LNCaP clone FGC (cell line): ENCODE measurements around the gene ZNF554.

Experiments
- DNase-seq: peaks from one replicate; pipeline ENCODE4 v3.0.0-alpha.2; 2011; ENCODE audit warnings: low read depth
- H3K4me3 ChIP-seq: 2 replicates; pipeline ENCODE4 v1.5.1; 2011; ENCODE audit warnings: mild to moderate bottlenecking, low read depth, low read length, control low read depth
- TF ChIP-seq, protein P1 (sequence below): IDR thresholded peaks from 2 replicates; pipeline ENCODE4 v1.5.1; 2012; ENCODE audit warnings: mild to moderate bottlenecking; ENCODE audit not compliant: control insufficient read depth, insufficient read depth; ENCODE audit errors: extremely low read depth

Gene ZNF554

DNA sequence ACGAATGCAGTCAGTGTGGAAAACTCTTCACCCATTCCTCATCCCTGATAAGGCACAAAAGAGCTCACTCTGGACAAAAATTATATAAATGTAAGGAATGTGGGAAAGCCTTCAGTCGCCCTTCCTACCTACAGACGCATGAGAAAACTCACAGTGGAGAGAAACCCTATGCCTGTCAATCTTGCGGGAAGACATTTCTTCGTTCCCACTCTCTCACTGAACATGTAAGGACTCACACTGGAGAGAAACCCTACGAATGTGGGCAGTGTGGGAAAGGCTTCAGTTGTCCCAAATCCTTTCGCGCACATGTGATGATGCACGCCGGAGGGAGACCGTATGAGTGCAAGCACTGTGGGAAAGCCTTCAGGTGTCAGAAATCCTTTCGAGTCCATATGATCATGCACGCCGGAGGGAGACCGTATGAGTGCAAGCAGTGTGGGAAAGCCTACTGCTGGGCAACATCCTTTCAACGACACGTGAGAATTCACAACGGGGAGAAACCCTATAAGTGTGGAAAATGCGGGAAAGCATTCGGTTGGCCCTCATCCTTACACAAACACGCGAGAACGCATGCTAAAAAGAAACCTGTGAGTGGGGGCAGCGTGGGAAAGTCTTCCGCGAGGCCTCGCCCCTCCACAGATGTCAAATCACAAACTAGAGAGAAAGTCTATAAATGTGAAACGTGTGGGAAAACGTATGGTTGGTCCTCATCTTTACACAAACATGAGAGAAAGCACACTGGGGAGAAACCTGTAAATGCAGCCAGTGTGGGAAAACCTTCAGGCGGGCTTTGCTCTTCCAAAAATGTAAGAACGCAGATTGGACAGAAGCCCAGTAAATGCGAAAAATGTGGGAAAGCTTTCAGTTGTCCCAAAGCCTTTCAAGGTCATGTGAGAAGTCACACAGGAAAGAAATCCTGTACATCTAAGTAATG, 58.0 kb downstream of the ZNF554 start:
- H3K4me3 ChIP-seq: no peak overlapping the region
- TF ChIP-seq, protein P1, sequence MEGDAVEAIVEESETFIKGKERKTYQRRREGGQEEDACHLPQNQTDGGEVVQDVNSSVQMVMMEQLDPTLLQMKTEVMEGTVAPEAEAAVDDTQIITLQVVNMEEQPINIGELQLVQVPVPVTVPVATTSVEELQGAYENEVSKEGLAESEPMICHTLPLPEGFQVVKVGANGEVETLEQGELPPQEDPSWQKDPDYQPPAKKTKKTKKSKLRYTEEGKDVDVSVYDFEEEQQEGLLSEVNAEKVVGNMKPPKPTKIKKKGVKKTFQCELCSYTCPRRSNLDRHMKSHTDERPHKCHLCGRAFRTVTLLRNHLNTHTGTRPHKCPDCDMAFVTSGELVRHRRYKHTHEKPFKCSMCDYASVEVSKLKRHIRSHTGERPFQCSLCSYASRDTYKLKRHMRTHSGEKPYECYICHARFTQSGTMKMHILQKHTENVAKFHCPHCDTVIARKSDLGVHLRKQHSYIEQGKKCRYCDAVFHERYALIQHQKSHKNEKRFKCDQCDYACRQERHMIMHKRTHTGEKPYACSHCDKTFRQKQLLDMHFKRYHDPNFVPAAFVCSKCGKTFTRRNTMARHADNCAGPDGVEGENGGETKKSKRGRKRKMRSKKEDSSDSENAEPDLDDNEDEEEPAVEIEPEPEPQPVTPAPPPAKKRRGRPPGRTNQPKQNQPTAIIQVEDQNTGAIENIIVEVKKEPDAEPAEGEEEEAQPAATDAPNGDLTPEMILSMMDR: no peak
- no peak for DNase-seq

- TF ChIP-seq, protein P1: no peak
- no peak for DNase-seq
- H3K4me3 ChIP-seq: no peak overlapping the region
Observed at GRCh38 chr19:2883686-2884439, 64.2 kb downstream of the ZNF554 start.

GRCh38 chr19:2885736-2886135, 66.1 kb downstream of the ZNF554 start:
- TF ChIP-seq, protein P1: no peak
- no peak for DNase-seq
- H3K4me3 ChIP-seq: no peak overlapping the region
